Vagina (tissue), 2 donors: ENCODE measurements around the gene PODXL2.

Experiments
- CTCF ChIP-seq, 3 experiments: fragments of 450-650 bp in 2 of 3; fragments of 200-600 bp in 1 of 3; sonication (generic) in 1 of 3; IDR thresholded peaks; one replicate each; pipeline ENCODE4 v1.5.1; 2017 to 2019; ENCODE audit warnings: antibody characterized with exemption in 3 of 3, mild to moderate bottlenecking in 2 of 3, moderate library complexity in 2 of 3
- POLR2A ChIP-seq, 2 donors: fragments of 450-650 bp; IDR thresholded peaks; one replicate each; pipeline ENCODE4 v1.6.1; 2017; ENCODE audit warnings: antibody characterized with exemption in 2 of 2, mild to moderate bottlenecking in 2 of 2, moderate library complexity in 2 of 2

GRCh38 chr3:127678611-127679533, 49.9 kb downstream of the PODXL2 start:
- TF ChIP-seq POLR2A (IDR thresholded peaks at IDR 0.05) = no peak
- TF ChIP-seq CTCF (IDR thresholded peaks at IDR 0.05) = no peak
